Measurements from ENCODE around the gene H2AZ1.
"Not testable (repeated sequence)": the region's sequence is repeated elsewhere in the genome, so short reads cannot be mapped to it uniquely, and the experiment has no call there.

H2AZ1 gene

GRCh38 chr4:99949999-99950912 lies at the start of gene H2AZ1:
Gene H2AZ1 (minus strand): TSS chr4:99950275. CDS start chr4:99950170, 105 bp downstream.
- DNase-seq (ENCODE audit: low spot score): peak; percentile 99

DNA sequence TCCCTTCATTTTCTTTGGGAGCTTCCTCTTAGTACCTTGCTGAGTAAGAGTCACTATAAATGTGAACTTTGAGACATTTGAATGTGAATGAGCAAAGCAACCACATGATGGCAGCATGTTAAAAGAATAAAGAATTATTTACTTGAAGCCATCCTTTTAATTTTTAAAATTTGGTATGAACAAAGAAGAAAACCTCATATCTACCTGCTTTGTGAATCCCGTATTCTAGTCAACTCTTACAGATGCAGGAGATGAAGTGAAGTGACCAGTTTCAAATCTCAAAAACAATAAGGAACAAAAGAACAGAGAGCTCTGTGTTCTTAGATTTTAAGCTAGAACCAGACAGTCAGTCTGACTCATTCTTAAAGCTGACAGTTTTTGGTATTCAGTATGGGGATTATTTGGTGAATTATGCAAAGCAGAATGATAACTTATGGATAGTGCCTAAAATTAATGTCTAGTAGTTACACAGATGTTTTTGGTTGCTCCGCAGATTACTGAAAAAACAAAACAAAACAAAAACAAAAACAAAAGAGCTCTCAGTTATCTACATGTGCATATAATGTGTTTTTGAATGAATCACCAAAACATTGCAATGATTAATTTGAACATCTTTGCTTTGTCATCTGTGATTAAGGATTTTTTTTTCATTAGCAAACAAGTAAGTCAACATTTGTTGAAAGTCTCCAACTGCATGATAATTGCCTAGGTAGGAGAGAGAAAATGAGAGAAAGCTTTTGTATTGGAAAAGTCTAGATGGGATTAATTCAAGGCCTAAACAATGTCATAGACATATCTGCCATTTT lies 48.2 kb upstream of the H2AZ1 start:
- DNase-seq (ENCODE audit: low spot score): peak; percentile 38

GRCh38 chr4:99991741-99992140 lies 41.7 kb upstream of the H2AZ1 start:
- no peak for DNase-seq (ENCODE audit: low spot score)

DNA sequence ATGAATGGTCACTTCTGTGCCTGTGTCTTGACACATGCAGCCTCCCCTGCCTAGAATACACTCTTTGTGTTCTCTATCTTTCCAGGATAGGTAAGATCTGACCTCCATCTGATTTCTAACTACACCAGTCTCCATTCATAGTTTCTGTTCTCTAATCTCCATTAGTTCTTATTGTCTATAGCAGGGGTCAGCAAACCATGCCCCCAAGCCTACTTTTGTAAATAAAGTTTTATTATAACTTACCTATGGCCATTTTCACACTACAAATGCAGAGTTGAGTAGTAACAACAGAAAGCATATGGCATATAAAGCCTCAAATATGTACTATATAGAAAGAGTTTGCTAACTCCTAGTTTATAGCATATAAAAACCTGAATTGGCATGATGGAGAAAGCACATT lies 37.6 kb upstream of the H2AZ1 start:
- no peak for DNase-seq (ENCODE audit: low spot score)

DNA sequence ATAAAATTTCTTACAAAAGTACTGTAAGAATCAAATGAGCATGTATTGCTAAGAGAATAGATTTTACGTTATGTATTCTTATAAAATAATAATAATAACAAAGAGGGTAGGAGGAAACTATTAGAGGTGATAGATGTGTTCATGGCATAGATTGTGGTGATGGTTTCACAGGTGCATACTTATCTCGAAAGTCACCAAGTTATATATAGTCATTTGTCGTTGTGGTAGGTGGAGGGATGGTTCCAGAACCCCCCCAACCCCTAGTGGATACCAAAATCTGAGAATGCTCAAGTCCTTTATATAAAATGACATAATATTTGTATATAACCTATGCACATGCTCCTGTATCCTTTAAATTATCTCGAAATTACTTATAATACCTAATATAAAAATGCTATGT lies 36.7 kb upstream of the H2AZ1 start:
- no peak for DNase-seq (ENCODE audit: low spot score)

DNA sequence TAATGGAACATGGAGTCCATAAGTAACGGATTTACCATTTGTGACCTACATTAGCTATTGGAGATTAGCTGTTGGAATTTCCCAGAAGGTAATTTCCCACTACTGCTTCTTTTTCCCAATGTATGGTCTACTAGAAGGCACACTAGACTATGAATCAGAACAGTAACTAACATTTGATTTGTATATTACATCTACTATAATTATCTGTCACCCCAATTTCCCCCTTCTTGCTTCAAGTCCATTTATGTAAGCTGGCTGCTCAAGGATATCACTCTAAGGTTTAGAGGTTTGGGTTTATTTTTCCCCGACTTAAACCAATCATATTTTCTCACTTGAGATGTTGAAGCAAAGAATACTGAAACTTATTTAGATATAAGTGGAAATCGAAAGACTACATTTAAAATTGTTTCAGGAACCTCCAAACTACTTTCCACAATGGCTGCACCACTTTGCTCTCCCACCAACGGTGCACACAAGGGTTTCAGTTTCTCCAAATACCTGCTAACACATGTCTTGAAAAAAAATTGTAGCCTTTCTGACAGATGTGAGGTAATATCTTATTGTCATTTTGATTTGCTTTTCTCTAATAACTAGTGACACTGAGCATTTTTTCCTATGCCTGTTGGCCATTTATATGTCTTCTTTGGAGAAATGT lies 33.3 kb upstream of the H2AZ1 start:
- DNase-seq (ENCODE audit: low spot score): no peak

GRCh38 chr4:99979872-99980271 lies 29.8 kb upstream of the H2AZ1 start:
- DNase-seq (ENCODE audit: low spot score): no peak

GRCh38 chr4:99971453-99972111 lies 21.5 kb upstream of the H2AZ1 start:
- no peak for DNase-seq (ENCODE audit: low spot score)

DNA sequence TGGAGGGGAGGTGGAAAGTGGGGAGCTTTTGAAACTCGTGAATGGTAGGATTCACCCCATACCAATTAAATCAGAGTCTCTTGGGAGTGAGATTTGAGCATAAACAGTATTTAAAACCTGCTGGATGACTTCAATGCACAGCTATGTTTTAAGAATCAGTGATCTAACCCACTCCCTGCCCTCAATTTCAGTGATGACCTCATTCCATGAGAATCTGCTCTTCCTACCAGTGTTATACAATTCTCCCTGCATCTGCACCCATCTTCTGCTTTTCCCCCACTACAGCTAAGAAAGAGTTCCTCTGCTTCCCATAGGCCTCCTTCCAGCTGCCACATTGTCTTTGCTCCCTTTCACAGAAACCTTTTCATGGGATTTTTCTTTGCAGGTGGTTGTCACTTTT lies 18.3 kb upstream of the H2AZ1 start:
- DNase-seq (ENCODE audit: low spot score): no peak

GRCh38 chr4:99966692-99967091 lies 16.6 kb upstream of the H2AZ1 start:
- no peak for DNase-seq (ENCODE audit: low spot score)

- no peak for DNase-seq (ENCODE audit: low spot score)
Observed at GRCh38 chr4:99965674-99966350, 15.7 kb upstream of the H2AZ1 start.

DNA sequence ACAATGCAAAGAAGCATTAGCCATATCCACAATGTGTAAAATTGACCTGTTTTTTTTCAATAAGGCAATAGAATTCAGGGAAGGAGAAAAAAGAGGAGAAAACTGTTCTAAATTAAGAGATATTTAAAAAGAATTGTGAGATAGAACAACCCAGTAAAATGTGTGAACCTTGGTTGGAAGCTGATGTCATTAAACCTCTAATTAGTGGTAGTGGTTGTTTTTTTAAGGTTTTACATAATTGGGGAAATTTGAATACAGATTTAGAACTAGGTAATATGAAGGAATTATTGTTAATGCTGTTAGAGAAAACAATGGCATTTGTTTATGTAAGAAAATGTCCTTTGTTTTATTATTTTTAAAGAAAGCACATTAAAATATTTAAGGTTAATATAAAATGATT lies 15.1 kb upstream of the H2AZ1 start:
- DNase-seq (ENCODE audit: low spot score): no peak

DNA sequence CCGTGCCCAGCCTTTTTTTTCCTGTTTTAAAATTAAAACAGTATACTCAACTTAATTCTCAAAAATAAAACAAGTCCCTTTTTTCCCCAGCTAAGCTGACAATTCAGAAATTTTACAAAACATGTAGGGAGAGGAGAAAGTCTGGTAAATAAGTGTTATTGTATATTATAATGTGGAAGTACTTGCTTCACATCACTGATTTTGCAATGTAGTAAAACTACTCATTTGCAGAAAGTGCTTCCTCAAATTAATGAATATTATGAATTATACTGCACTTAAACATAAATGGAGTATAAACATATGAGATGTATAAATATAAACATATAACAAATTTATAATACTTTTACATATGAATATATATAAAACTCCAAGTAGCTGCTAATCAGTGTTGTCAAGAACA lies 11.6 kb upstream of the H2AZ1 start:
- no peak for DNase-seq (ENCODE audit: low spot score)

GRCh38 chr4:99960648-99961047 lies 10.6 kb upstream of the H2AZ1 start:
- no peak for DNase-seq (ENCODE audit: low spot score)

GRCh38 chr4:99958207-99958606 lies 8.1 kb upstream of the H2AZ1 start:
- not testable (repeated sequence) for DNase-seq (ENCODE audit: low spot score)

DNA sequence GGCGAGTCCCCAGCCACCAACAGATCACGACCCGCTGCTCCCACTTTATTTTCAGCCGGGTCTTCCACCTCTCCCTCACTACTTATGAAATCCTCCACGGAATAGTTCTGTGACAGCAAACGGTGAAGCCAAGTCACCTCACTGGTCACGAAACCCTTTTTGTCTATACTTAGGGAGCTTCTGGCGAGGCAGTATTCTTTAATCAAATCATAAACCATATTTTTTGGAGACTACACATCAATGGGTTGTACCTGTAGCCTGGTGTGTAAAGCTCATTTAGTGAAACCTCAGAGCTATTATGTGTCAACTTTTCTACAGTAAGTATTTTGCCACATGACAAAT lies 809 bp upstream of the H2AZ1 start:
- DNase-seq (ENCODE audit: low spot score): no peak

GRCh38 chr4:99949034-99949998 lies 759 bp downstream of the H2AZ1 start:
- peak; percentile 91 for DNase-seq (ENCODE audit: low spot score)

GRCh38 chr4:99947608-99948007 lies 2.5 kb downstream of the H2AZ1 start:
- no peak for DNase-seq (ENCODE audit: low spot score)

DNA sequence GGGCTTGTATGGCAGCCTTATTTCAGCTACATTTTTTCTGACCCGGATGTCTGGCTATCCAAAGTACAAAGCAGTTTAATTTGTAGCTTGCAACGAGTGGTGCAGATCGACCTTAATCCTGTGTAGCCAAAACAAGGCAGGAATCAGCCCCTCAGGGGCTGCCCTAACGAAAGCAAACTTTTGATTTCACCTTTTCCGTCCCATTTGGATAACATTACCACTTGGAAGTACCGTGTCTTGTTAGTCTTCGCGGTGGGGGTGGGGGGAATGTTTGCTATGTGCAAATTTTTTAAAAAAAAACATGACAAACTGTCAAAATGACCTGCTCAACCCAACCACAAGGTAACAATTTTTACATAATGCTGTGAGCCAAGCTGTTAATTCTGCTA lies 2.9 kb downstream of the H2AZ1 start:
- DNase-seq (ENCODE audit: low spot score): no peak
